Measurements from ENCODE around the gene OGFR.
"Not testable (repeated sequence)": the region's sequence is repeated elsewhere in the genome, so short reads cannot be mapped to it uniquely, and the experiment has no call there.

DNA sequence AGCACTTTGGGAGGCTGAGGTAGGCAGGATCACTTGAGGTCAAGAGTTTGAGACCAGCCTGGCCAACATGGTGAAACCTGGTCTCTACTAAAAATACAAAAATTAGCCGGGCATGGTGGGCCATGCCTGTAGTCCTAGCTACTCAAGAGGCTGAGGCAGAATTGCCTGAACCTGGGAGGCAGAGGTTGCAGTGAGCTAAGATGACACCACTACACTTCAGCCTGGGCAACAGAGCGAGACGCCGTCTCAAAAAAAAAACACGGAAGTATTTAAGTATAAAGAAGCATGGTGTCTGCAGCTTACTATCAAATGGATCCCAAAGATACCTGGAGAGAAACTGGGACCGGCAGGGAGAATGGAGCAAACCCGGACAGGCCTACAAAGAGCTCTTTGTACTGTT, 44.3 kb downstream of the OGFR start:
- not testable (repeated sequence) for TF ChIP-seq POLR2A (IDR thresholded peaks at IDR 0.05; ENCODE audit: low read length); GATA1 (IDR thresholded peaks at IDR 0.05; ENCODE audit: low read depth, low read length)

All from erythroblast (primary cell).